Midbrain (tissue), 1 donor: Measurements from ENCODE around the gene CHRNB1.
"Not testable (repeated sequence)": the region's sequence is repeated elsewhere in the genome, so short reads cannot be mapped to it uniquely, and the experiment has no call there.

Experiments
- DNase-seq: peaks from one replicate; lab custom pipeline; 2025; lab: John Stamatoyannopoulos, UW

CHRNB1 gene

DNA sequence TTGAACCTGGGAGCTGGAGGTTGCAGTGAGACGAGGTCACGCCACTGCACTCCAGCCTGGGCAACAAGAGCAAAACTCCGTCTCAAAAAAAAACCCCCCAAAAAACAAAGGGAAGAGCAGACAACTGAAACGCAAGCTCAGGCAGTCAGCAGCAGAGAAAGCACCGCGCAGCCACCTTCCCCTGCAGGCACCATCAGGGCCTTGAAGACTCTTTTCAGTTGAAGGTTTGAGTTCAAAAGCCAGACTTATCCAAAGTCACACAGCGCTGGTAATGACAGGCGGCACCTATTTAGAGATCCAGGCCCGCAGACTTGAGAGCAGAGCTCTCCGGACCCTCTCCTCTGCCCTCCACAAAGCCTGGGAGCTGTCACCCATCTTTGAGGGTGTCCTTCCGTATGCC lies 23.4 kb downstream of the CHRNB1 start:
- DNase-seq = no peak

DNA sequence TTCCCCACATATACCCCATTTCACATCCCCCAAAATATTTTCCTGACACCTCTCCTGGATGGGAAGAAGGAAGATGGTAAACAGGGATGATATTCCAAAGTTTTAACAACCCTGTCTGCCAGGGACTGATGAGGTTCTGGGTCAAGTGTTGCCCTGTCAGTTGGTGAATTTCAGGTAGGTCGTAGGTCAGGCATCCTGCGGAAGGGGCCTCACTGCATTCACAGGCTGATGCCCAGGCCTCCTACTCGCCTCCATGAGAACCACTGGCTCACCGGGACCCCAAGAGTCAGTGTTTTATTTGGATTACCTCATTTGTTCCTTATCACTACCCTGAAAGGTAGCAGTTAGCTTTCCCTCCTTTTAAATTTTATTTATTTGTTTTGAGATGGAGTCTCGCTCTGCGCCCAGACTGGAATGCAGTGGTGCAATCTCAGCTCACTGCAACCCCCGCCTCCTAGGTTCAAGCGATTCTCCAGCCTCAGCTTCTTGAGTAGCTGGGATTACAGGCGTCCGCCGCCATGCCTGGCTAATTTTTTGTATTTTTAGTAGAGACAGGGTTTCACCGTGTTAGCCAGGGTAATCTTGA lies 24.0 kb downstream of the CHRNB1 start:
- DNase-seq = no peak

DNA sequence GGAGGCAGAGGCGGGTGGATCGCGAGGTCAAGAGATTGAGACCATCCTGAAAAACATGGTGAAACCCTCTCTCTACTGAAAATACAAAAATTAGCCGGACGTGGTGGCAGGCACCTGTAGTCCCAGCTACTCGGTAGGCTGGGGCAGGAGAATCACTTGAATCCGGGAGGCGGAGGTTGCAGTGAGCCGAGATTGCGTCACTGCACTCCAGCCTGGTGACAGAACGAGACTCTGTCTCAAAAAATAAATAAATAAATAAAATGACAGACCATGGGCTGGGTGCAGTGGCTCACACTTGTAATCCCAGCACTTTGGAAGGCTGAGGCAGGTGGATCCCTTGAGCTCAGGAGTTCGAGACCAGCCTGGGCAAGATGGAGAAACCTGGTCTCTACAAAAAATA lies 25.0 kb downstream of the CHRNB1 start:
- not testable (repeated sequence) for DNase-seq

DNA sequence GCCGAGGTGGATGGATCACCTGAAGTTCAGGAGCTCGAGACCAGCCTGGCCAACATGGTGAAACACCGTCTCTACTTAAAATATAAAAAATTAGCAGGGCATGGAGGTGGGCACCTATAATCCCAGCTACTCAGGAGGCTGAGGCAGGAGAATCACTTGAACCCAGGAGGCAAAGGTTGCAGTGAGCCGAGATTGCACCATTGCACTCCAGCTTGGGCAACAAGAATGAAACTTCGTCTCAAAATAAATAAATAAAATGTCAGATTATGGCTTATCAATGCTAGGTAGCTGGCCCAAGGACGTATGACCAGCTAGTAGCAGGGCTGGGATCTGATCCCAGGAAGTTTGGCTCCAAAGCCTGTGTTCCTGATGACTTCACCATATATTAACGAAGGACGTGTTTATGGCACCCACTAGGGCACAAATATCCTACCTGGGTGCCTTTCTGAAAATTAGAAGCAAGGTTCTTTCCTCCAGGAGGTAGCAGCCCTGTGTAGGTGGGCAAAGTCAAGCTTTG lies 25.7 kb downstream of the CHRNB1 start:
- DNase-seq = not testable (repeated sequence)

DNA sequence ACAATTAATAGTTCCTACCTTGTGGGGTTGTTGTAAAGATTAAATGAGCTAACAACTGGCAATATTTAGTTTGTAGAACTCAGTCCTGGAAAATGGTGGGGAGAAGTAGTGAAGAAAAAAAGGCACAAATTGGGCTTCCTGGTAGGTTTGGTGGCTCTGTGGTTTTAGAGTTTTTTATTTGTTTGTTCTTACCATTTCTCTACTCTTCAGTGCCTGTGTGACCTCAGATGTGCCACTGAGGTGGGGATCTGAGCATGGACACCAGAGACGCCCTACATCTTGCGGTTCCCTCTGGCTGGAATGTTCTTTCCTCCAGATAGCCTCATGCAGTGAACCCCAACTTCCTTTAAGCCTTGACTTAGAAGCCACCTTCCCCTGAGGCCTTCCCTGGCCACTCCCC lies 26.9 kb downstream of the CHRNB1 start:
- DNase-seq = no peak

DNA sequence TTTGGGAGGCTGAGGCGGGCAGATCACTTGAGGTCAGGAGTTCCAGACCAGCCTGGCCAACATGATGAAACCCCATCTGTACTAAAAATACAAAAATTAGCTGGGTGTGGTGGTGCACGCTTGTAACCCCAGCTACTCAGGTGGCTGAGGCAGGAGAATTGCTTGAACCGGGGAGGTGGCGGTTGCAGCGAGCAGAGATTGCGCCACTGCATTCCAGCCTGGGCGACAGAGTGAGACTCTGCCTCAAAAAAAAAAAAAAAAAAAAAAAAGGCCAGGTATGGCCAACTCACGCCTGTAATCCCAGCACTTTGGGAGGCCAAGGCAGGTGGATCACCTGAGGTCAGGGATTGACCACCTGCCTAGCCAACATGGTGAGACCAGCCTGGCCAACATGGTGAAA lies 29.9 kb downstream of the CHRNB1 start:
- not testable (repeated sequence) for DNase-seq

DNA sequence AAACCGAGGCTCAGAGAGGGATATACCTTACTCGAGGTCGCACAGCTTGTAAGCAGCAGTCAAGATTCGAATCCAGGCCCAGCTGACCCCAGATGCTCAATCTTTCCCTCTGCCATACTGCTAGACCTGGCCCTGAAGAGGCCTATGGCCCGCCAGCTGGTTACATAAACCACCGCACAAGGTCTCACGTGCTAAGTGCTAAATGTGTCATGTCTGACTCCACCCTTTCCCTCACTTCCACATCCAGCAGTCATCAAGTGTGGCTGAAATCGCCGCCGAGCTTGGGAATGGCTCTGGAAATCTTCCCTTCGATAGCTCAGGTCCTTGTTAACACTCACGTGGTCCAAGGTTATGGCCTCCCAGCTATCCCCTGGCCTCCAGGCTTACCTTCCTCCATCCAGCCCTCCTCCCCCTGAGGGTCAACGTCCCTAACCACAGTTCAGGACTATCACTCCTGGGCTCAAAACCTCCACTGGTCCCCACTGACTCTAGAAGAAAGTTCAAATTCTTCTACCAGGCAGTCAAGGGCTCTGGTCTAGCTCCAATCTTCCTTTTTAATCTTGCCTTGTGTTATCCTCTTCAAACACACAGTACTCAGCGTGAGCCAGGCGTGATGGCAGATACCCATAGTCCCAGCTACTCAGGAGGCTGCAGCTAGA lies 31.0 kb downstream of the CHRNB1 start:
- no peak for DNase-seq

DNA sequence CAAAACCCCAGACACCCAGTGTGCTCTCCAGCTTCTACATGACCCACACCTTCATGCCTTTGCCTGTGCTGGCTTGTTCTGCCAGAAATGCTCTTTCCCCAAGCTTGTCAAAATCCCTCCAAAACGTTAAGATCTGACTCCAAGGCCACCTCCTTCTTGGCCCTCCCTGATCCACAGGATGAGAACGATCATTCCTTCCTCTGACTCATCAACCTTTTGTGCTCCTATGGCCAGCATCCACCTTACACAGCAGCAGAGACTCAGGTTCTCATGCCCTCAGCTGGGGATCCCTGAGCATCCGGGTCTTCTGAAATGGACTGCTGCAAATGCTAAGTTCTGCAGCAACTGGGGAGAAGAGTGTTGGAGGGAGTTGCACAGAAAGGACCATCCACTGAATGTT lies 31.6 kb downstream of the CHRNB1 start:
- DNase-seq = no peak

DNA sequence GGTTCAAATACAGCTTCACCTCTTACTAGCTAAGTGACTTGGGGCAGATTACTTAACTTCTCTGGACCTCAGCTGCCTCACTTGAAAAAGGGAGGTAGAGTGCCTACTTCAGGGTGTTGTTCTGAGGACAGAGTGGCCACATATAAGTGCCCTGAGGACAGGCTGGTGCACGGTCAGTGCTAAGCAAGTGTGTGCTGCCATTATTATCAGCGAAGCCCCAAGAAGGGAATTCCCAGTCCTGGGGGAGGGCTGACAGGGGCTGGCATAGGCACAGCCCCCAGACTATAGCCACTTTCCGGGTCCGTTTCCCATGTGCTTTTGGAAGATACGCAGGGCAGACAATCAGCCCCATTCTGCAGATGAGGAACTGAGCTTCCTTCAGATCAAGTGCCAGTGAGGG lies 32.1 kb downstream of the CHRNB1 start:
- no peak for DNase-seq

DNA sequence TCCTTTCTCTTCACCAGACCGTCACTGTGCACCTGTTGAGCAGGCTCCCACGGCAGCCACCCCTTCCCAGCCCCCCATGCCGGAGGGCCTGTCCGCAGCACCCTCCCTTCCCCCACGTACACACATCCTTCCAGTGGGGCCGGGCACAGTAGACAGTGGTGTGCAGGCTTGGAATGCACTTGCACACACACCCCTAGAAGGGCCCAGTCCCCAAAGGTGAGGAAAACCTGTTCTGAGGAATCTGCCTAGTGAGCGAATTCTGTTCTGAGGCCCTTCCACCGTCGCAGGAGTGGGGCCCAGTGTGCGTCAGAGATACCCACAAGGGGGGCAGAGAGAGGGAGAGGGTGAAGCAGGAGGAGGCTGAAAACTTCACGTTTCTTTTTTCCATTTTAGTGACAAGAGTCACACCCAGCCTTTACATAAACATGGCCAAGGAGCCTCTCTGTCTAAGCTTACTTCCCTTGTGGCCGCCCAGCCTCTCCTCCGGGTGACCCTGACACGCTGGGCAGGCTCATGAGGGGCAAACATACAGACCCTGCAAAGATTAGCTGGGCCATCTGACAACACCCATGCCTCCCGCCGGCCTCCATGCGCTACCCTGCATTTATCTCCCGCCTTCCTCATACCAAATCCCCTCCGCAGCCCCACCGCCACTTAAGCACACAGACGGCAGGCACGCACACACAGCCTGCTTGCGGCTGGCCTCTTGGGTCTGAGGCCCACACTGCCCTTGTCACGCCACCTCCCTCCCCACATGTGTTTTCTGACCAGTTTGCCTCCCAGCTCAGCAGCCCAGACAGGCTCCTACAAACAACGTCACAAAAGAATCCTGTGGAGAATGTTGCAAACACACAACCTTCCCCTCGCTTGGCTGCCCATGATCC lies 32.8 kb downstream of the CHRNB1 start:
- DNase-seq = peak; percentile 30

DNA sequence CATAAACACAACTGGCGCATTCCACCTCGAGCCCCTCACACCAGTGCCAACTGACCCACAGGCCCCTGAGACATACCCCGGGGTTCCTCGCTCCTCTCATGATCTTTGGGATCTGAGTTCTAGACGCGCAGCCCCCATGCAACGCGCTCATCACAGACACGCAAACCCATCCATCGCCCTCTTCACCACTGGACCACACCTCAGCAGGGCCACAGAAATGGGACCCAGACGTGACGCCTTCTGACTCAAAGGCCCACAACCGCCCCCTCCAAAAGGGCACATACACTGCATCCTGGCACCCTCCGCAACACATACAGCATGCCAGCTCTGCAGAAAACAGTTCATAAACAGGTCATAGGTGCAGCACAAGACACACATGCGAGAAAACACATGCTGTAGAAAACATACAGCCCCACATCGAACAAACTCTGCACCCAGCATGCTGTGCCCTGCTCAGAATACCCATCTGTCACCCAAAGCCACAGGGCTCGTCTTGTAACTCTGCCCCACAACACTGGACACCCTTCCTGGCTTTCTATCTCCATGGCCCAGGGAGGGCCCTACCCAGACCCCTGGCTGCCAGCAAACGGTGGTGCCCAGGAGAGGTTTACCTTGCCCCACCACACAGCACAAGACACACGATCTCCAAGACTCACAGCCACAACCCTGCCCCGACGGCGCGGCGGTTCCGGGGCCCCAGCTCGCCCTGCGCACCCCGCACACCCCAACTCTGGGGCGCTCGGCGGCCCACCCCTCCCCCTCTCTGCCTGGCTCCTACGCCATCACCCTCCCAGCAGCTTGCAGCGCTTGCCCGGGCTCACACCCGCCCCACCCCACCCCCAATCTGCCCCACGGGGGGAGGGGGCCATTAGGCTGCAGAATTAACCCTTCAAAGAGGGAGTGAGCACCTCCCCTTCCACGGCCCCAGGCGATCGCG lies 33.7 kb downstream of the CHRNB1 start:
- peak; percentile 52 for DNase-seq

DNA sequence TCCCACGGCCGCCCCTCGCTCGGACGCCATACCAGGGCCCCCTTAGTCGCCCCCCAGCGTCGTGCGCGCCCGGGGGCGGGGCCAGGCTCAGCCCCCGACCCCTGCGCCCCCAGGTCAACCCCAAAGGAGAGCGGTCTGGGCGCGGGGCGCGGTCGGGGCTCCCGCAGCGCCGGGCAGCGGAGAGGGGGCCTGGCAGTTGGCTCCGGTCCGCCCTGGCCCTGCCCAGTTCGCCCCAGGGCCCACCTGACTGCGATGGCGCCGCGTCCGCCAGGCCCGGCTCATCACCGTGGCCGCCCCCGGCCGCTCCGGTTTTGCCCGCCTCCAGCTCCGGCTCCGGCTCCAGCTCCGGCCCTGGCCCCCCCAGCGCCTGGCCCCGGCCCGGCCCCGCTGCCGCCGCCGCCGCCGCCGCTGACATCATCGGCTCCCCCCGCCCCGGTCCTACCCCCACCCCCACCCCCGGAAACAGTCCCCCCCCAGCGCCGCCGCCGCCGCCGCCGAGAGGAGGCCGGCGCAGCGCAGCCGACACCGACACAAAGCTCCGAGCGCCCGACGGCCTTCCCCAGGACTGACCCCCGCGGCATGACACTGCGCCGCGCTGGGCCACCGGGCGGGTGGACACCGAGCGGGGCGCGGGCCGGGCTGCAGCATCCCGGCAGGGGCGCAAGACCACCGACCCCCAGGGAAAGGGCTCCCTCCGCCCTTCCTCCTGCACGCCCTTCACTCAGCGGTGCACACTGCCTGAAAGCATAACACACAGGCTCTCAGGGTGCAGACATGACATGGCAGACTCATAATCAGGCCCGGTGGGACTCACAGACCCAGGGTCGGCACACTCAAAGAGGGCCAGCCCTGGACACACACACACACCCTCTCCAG lies 34.6 kb downstream of the CHRNB1 start, which contains the start of gene ZBTB4:
Gene ZBTB4 (minus strand): TSS at position 419 of the 876 bp plus-strand sequence. CDS start 12,830 bp downstream, outside the sequence.
- peak; percentile 47 for DNase-seq

DNA sequence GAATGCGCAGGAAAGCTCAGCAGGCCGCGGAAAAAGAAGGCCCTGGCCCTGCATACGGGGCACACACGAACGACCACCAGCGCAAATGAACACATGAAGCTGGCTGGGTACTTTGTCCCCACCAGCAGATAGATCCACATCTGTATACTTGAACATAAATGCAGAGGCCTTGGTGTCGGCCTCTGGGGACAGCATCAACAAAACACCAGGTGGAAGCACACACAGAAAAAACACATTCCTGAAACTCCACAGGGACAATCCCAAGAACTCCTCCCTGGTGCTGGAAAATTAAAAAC lies 35.2 kb downstream of the CHRNB1 start:
- DNase-seq = no peak

DNA sequence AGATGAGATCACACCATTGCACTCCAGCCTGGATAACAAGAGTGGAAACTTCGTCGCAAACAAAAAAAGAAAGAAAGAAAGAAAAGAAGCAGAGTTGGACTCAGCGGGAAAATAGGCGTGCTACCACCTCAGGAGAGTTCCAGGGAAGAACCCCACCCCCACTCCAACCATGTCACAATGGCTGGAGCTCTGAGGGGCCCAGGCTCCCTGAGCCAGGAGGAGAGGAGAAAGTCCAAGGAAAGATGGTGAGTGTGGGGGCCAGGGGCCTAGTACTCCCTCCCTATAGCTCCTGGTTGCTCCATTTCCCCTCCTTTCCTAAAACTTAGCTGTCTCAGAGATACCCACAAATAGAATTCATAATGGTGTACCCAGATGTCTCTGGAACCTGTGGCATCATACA lies 36.4 kb downstream of the CHRNB1 start, which contains the start of gene SLC35G6:
Gene SLC35G6 (plus strand): TSS at position 172 of the 400 bp plus-strand sequence. CDS start 71 bp downstream, at position 243.
- not testable (repeated sequence) for DNase-seq

DNA sequence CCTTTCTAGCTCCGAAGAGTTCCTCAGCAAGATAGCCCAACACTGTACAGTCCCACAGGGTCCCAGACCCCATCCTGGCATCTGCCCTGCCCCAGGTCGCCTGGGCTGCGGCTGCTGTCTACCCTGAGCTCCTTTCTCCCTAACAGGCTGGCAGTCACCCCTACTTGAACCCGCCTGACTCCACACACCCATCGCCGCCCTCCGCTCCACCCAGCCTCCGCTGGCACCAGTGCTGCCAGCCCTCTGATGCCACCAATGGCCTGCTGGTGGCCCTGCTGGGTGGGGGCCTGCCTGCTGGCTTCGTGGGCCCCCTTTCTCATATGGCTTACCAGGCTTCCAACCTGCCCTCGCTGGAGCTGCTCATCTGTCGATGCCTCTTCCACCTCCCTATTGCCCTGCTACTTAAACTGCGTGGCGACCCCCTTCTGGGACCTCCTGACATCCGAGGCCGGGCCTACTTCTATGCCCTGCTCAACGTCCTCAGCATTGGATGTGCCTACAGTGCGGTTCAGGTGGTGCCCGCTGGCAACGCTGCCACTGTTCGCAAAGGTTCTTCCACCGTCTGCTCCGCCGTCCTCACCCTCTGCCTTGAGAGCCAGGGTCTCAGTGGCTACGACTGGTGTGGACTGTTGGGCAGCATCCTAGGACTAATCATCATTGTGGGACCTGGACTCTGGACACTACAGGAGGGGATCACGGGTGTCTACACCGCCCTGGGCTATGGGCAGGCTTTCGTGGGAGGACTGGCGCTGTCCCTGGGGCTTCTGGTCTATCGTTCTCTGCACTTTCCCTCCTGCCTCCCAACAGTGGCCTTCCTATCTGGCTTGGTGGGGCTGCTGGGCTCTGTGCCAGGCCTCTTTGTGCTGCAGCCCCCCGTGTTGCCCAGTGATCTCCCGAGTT lies 37.2 kb downstream of the CHRNB1 start:
- DNase-seq = not testable (repeated sequence)

DNA sequence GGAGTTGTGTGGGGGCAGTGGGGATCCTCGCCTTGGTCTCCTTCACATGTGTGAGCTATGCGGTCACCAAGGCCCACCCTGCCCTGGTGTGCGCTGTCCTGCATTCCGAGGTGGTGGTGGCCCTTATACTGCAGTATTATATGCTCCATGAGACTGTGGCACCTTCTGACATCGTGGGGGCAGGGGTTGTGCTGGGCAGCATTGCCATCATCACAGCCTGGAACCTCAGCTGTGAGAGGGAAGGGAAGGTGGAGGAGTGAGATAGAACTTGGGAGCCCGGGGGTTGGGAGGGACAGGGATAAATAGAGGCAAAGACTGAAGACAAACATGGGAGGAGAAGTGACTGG lies 37.9 kb downstream of the CHRNB1 start:
- DNase-seq = not testable (repeated sequence)

DNA sequence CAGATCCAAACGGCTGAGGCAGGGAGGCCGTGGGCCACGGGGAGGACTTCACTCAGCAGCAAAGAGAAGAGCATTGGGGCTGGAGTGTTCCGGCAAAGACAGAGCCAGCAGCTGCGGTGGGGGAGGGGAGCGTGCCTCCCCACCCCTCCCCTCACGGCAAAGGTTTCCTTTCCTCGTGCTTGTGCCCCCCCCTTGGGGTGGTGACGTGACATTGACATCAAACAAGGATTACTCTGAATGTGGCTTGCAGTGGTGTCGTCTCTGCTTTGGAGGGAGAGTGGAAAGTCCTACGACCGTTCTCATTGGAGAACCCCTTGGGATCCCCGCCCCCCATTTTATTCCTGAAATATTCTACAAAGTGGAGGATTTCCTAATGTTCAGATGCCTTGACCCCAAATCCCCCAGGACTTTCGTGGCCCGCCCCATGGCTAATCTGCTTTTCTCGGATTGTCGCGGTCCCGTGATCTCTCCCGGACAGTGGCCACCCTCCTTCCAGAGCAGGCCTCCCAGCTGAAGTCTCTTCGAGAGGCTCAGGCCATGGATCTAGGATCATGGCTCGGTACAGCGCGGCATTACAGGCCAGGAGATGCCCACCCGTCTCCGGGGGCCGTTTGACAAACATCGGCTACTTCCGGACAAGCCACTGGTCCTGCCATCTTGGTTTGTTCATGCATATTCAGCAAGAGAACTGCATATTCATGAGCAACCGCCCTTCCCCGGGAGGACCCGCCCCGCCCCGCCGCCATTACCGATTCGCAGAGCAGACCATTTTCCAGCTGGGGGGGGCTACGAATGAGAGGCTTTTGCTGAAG lies 38.6 kb downstream of the CHRNB1 start:
- DNase-seq = peak; percentile 96

DNA sequence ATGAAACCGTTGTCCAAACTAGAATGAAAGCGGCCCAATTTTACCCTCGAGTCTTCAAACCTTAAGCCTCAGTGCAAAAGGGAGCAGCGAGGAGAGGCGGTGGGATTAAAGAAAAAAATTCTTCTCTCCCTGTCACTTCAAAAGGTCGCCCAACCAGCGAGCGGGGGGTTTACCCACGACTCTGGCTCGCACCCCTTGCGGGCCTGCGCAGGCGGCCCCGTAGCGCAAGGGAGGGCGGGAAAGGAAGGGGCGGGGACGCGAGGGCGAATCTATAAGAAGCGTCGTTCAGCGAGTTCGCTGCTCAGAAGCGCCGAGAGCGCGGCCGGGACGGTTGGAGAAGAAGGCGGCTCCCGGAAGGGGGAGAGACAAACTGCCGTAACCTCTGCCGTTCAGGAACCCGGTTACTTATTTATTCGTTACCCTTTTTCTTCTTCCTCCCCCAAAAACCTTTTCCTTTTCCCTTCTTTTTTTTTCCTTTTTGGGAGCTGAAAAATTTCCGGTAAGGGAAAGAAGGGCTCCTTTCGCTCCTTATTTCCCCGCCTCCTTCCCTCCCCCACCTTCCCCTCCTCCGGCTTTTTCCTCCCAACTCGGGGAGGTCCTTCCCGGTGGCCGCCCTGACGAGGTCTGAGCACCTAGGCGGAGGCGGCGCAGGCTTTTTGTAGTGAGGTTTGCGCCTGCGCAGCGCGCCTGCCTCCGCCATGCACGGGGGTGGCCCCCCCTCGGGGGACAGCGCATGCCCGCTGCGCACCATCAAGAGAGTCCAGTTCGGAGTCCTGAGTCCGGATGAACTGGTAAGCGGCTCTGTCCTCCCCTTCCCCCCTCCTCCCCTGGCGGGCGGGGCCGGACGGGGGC lies 39.4 kb downstream of the CHRNB1 start, which contains the start of gene POLR2A:
Gene POLR2A (plus strand): TSS at position 300 of the 852 bp plus-strand sequence.
- peak; percentile 99 for DNase-seq
